ENCODE results near the gene KIAA0513.
A peak's percentile ranks its signal among the peaks of the same experiment; 100 is the strongest.

The KIAA0513 gene

DNA sequence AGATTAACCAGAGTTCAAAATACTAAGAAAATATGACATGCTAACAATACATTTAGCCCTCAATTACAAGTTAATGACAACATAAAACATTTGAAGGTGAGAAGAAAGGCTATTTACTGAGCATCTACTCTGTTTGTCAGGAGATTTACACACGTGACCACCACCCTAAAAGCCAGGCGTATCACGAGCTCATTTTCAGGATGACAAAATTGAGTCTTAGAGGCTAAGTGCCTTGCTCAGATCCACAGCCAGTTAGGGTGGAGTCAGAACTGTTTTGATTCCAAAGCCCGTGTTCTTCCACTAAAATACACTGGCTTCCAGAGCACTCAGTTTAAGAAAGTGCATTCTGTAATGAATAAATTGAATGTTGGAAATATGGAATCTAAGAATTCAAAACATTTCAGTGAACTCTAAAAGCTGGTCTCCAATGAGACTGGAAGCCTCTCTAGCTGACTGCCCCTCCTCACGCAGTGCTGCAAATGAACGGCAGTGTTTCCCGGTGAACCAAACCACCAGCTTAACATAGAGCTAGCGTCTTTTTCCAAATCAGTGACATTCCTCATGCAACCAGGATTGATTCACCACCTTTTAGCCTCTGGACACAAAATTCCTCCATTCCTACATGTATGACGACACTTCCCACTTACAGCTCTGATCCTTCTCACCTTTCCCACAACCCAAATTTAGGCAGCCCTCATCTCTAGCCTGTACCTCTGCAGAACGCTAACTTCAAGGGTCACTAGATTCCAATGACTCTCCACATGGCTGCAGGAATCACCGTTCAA is 22.1 kb upstream of the KIAA0513 start:
- no peak for DNase-seq

DNA sequence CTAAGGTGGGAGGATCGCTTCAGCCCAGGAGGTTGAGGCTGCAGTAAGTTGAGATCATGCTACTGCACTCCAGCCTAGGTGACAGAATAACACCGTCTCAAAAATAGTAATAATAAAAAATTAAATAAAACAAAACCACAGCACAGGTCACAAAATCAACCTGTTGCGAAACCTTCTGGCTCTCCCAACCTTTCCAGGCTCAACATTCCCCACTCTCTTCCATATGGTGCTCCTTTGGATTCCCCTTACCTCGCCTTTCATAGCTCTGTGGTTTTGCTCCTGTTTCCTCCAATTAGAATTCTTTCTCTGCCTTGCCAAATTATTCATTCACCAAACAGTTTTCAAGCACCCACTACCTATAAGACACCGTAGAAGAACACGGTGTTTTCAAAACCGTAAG is 21.0 kb upstream of the KIAA0513 start:
- no peak for DNase-seq

- no peak for DNase-seq
Observed at GRCh38 chr16:85007496-85008214, 19.9 kb upstream of the KIAA0513 start.

GRCh38 chr16:85008271-85008670 is 19.3 kb upstream of the KIAA0513 start:
- DNase-seq, result no peak

- no peak for DNase-seq
Observed at GRCh38 chr16:85010446-85010930, 17.1 kb upstream of the KIAA0513 start.

DNA sequence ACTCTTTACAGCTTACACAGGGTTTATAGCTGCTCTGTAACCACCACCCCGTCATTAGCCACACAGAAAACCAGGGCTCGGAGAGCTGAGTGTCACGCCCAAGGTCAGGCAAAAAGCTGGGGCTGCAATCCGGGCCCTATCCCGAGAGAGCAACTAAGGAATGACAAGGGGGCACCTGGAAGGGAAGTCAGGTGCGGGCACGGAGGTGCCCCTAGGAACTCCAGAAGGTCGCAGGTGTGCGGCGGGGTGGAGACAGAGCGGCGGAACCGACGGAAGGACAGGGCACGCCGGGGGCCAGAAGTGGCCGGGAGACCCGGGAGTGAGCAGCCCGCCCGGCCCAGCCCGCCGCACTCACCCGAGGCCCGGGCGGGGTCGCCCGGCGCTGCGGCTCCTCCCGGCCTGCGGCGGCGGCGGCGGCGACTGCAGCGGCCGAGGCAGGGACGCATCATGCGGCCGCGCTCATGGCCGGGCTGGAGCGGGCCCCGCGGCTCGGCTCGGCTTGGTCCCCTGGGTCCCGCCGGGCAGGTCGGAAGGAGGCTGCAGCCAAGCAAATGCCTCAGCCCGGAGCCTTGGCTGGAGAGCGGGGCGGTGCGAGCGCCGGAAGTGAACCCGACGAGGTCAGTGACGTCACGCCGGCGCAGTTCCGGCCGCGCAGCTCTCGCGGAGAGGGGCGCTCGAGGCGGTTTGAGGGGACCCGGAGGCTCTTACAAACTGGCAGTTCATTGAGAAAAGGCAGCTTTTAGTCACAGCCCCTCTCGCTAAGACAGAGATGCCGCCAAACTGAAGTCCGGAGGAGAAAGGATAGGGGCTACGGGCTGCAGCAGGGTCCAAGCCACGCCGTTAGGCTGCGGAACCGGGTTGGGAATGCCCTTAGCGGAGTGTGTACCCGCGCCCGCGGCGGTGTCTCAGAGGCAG is 16.4 kb upstream of the KIAA0513 start, which contains the start of gene ZDHHC7:
Gene ZDHHC7 (minus strand): TSS at position 605 of the 915 bp plus-strand sequence. CDS start 20,917 bp downstream, outside the sequence.
- DNase-seq, result peak; percentile 63

DNA sequence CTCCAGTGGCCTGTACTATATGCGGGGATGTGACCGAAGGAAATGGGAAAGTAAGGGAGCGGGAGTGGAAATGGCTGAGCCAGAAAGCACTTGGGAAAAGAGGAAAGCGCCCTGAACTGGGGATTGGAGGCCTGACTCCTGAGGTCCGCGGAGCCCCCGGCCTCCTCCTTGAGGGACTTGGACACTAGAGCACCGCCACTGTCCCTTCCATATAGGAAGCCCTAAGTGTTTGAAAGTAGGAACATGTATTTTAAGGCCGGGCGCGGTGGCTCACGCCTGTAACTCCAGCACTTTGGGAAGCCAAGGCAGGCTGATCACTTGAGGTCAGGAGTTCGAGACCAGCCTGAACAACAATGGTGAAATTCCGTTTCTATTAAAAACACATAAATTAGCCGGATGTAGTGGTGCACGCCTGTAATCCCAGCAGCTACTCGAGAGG is 15.7 kb upstream of the KIAA0513 start:
- no peak for DNase-seq

- DNase-seq, result no peak
Observed at GRCh38 chr16:85014311-85014710, 13.3 kb upstream of the KIAA0513 start.

- DNase-seq, result no peak
Observed at GRCh38 chr16:85015481-85016187, 12.0 kb upstream of the KIAA0513 start.

DNA sequence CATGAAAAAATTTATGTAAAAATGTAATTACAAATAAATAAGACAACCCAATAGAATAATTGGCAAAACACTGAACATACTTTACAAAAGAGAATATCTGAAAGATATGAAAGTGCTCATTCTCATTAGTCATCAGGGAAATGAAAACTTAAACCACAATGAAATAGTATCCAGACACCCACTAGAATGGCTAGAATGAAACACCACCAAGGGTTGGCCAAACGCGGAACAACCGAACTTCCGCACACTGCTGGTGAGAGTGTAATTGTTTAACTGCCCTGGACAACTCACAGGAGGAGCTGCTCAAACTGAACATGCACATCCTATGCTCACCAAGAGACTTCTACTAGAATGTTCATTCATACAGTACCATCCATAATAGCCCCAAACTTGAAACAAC is 10.4 kb upstream of the KIAA0513 start:
- no peak for DNase-seq

DNA sequence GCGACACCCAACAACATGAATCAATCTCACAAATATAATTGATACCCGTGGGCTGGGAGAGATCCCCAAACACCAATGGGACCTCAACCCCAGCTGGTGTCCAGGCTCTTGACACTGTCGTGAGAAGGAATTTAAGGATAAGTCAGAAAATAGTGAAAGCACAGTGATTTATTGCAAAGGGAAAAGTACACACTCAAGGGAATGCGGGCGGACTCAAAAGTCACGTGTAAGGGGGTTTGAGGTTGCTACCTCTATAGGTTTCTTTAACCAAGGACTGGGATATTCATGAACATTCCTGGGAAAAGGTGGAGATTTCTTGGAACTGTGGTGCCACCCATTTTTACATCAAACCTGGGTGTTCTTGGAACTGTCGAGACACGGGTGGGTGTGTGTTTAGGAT is 10.0 kb upstream of the KIAA0513 start:
- no peak for DNase-seq

DNA sequence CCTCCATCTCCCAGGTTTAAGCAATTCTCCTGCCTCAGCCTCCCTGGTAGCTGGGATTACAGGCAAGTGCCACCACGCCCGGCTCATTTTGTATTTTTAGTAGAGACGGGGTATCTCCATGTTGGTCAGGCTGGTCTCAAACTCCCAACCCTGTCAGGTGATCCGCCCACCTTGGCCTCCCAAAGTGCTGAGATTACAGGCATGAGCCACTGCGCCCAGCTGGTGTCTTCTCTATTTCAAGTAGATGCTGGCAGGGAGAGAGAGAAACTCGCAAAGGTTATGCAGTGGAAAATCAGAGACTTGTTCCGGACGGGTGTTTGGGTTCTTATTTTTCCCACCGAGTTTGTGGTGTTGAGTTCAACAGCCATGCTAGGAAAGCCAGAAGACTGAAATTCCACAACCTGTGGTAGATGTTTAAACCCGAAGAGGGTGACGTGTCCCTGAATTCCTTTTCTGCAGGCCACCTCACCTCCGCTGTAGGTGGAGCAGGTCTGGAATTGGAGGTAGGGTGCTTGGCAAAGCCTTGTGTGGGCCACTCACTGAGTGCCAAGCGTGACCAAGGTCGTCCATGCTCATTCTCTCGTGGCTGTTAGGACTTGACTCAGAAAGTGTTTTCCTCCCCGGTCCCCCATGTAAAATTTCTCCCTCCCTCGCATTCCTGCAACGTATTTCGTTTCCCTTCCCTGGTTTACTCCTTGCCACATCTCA is 8.9 kb upstream of the KIAA0513 start:
- DNase-seq, result no peak

GRCh38 chr16:85019659-85020245 is 7.8 kb upstream of the KIAA0513 start:
- DNase-seq, result no peak

- no peak for DNase-seq
Observed at GRCh38 chr16:85025781-85026653, 1.6 kb upstream of the KIAA0513 start.

DNA sequence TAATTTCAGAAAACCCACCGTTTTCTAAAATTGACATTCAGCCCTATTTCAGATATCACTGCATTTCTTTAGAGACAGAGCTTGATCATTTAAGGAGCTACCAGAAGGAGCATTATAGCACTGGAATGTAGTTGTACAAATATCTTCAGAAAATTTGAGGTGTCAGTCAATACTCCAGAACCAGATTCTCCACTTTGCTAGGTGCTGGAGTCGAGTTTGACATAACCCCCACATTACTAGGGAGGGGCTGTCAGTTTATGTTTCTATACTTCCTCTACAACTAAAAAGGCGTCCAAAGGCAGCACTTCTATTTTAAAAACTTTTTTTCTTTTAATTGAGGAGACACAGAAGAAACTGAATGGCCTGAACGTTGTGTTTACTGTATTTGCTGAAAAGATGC is 892 bp upstream of the KIAA0513 start:
- no peak for DNase-seq

GRCh38 chr16:85027958-85028684 is 526 bp downstream of the KIAA0513 start:
- no peak for DNase-seq

DNA sequence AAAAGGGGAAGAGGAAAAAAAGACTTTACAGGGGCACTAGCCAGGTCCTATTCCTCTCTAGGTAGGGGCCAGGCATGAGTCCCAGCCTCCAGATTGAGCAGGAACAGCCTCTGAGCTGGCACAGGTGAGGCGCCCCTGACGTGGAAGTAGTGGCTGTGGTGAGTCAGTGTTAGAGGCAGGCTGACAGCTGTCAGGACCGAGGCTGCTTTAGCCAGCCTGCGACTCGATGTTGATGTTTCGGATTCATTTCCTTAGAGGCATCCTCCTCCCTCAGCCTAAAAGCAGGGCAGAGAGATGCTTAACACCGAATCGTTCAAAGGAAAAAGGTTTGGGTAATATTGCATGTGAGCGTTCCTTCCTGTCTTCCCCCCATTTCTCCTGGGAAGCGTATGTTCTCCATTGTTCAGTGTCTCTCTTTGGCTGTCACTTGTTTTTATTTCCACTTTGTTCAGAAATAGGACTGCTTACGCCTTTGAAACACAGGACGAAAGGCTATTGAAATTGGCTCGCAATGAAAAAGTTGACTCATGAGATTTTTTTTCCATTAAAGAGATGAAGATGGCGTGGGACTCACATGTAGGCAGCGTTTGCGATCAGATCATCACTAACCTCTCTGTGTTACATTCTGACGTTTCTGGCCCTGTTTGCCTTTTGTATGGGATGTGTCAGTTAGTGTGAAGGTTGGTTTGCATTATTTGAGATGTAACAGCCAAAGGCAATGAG is 1.3 kb downstream of the KIAA0513 start:
- no peak for DNase-seq

DNA sequence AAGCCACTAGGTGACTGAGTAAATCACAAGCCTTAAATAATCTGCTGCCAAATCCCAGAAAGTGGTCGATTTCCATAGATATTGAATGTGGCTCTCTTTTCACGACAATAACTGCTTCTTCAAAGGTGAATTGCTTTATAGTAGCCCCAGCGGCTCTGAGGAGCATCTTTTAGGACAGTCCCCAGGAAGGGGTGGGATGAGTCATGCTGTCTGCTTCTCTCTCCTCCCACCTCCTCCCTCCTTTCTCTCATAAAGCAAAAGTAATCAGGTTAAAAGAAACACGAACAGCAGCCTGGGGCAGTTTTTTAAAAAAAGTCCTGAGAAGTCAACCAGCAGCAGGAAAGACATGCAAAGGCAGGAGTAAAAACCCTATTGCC is 1.8 kb downstream of the KIAA0513 start:
- DNase-seq, result no peak

DNA sequence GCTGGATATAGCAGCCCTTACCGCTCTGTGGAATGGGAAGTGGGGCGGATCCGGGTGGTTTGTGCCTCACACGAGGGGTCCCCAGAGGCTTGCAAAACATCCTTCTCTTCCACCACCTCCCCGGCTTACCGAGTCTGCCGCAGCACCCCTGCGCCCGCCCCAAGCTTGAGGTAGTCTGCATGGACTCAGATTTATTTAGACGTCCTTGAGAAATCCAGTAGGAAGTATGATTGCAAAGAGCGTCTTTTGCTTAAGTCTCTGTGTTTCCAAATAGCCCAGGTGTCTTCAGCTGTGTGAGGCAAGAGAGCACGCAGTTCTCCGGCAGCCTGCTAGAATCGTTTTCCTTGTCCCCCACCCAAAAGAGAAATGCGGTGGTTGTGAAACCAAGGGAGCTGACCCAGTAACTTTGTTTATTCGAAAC is 2.4 kb downstream of the KIAA0513 start:
- DNase-seq, result no peak
